HTERT RPE-1 (cell line): ENCODE results near the gene IKZF5.

Experiments
- in situ Hi-C: fragments of 300-500 bp; cut with MboI; formaldehyde crosslinking; loops from 4 replicates; pipeline ENCODE4 v1.14.3; 2020; ENCODE audit warnings: low sequenced_read_pairs

Gene IKZF5

GRCh38 chr10:122984708-122985107 is 23.9 kb downstream of the IKZF5 start:
- in situ Hi-C loops: no loop called here

GRCh38 chr10:122983898-122984297 is 24.7 kb downstream of the IKZF5 start:
- in situ Hi-C loops: no loop called here

GRCh38 chr10:122981066-122981464 is 27.5 kb downstream of the IKZF5 start:
- in situ Hi-C loops: no loop called here

GRCh38 chr10:122980209-122981065 is 28.2 kb downstream of the IKZF5 start, which contains the start of gene PSTK:
Gene PSTK (plus strand): TSS chr10:122980401. CDS start chr10:122980480, 79 bp downstream.
- in situ Hi-C loops: no loop called here

- in situ Hi-C loops: no loop called here
These were observed 34.0 kb downstream of the IKZF5 start for GRCh38 chr10:122974543-122975064.

GRCh38 chr10:122974023-122974422 is 34.6 kb downstream of the IKZF5 start:
- in situ Hi-C loops: no loop called here

GRCh38 chr10:122968698-122969097 is 39.9 kb downstream of the IKZF5 start:
- in situ Hi-C loops: no loop called here

GRCh38 chr10:122966879-122967278 is 41.7 kb downstream of the IKZF5 start:
- in situ Hi-C loops: no loop called here

GRCh38 chr10:122962405-122962804 is 46.2 kb downstream of the IKZF5 start:
- in situ Hi-C loops: no loop called here

- in situ Hi-C loops: no loop called here
These were observed 51.1 kb downstream of the IKZF5 start for GRCh38 chr10:122957474-122957873.

GRCh38 chr10:122955892-122956291 is 52.7 kb downstream of the IKZF5 start:
- in situ Hi-C loops: no loop called here

GRCh38 chr10:122954731-122955050 is 53.9 kb downstream of the IKZF5 start:
- in situ Hi-C loops: no loop called here

- in situ Hi-C loops: no loop called here
These were observed 54.5 kb downstream of the IKZF5 start, which contains the start of gene C10orf88 for GRCh38 chr10:122953902-122954730. Gene C10orf88 (minus strand): TSS chr10:122954227. CDS start chr10:122954178, 49 bp downstream.

- in situ Hi-C loops: no loop called here
These were observed 59.3 kb downstream of the IKZF5 start for GRCh38 chr10:122949296-122949695.
